Hair follicle dermal papilla cell (primary cell): ENCODE data around the gene GNG8. TPM values are rescaled to one million over a fixed set of nuclear protein-coding genes. Genes with fewer than 3 reads are reported as not detected.

ENCODE experiments used
- total RNA-seq: library from RNA; depleted of rRNA; stranded (reverse); fragments of >200 nt; gene quantifications from 2 replicates; pipeline ENCODE4 v1.2.3, GENCODE V29; 2012

GNG8 gene
- not detected in 2 replicates for total RNA-seq

GRCh38 chr19:46635920-46636761 is at the start of gene GNG8:
Gene GNG8, minus strand, starts transcription at chr19:46636202. Its CDS starts 1,520 bp downstream, at chr19:46634682.

GRCh38 chr19:46661020-46661731 is 25.2 kb upstream of the GNG8 start, which contains the start of gene DACT3:
Gene DACT3, minus strand, starts transcription at chr19:46661182. Its CDS starts 118 bp downstream, at chr19:46661064.

GRCh38 chr19:46624958-46625661 is 10.9 kb downstream of the GNG8 start, which contains the start of gene PTGIR:
Gene PTGIR, minus strand, starts transcription at chr19:46625089. Its CDS starts 864 bp downstream, at chr19:46624225.

GRCh38 chr19:46601318-46602224 is 34.4 kb downstream of the GNG8 start, which contains the start of gene CALM3:
Gene CALM3, plus strand, starts transcription at chr19:46601330. Its CDS starts 105 bp downstream, at chr19:46601435.

Other genes with a start within 250 kb of the GNG8 start
- 12.8 and 27.4 TPM in 2 replicates for gene CCDC8, start 222.6 kb downstream of the GNG8 start, total RNA-seq
- gene PNMA8C, start 207.3 kb downstream of the GNG8 start, total RNA-seq = not detected in 2 replicates
- 0.36 and 8.9 TPM in 2 replicates for gene PNMA8A, start 164.6 kb downstream of the GNG8 start, total RNA-seq
- 1.1 and 2.9 TPM in 2 replicates for gene PNMA8B, start 140.3 kb downstream of the GNG8 start, total RNA-seq
- gene CALM3, start 34.9 kb downstream of the GNG8 start, total RNA-seq = 195 and 218 TPM in 2 replicates
- gene PTGIR, start 11.1 kb downstream of the GNG8 start, total RNA-seq = 6.7 and 11.8 TPM in 2 replicates
- gene DACT3, start 25.0 kb upstream of the GNG8 start, total RNA-seq = 9.7 and 10.7 TPM in 2 replicates
- 12.2 and 12.6 TPM in 2 replicates for gene PRKD2, start 80.9 kb upstream of the GNG8 start, total RNA-seq
- gene FKRP, start 109.9 kb upstream of the GNG8 start, total RNA-seq = 29.5 TPM in 2 replicates
- 83.5 and 94.1 TPM in 2 replicates for gene STRN4, start 110.2 kb upstream of the GNG8 start, total RNA-seq
- gene SLC1A5, start 152.4 kb upstream of the GNG8 start, total RNA-seq = 250 and 297 TPM in 2 replicates
- gene AP2S1, start 214.6 kb upstream of the GNG8 start, total RNA-seq = 79.3 and 93.9 TPM in 2 replicates
- 59.6 and 66.0 TPM in 2 replicates for gene ARHGAP35, start 224.8 kb upstream of the GNG8 start, total RNA-seq